Subcutaneous adipose tissue (tissue), 4 donors: ENCODE results near the gene CEP192. TPM values are rescaled to one million over a fixed set of nuclear protein-coding genes. Genes with fewer than 3 reads are reported as not detected.

ENCODE experiments used
- CTCF ChIP-seq: fragments of 450-650 bp; IDR thresholded peaks from one replicate; pipeline ENCODE4 v1.5.1; 2016; ENCODE audit warnings: low read depth, mild to moderate bottlenecking, control low read depth, antibody characterized with exemption, moderate library complexity
- total RNA-seq, 4 donors: library from RNA; depleted of rRNA; stranded (reverse); fragments of >200 nt; gene quantifications; one replicate each; pipeline ENCODE4 v1.1.0, GENCODE V29; 2016

CEP192 gene
- total RNA-seq, 4 donors from 2014 or later: 20.5 to 25.1 (median 22.4) TPM

- TF ChIP-seq CTCF: no peak
Measured at GRCh38 chr18:12958478-12958877, 32.7 kb upstream of the CEP192 start.

GRCh38 chr18:12960395-12960794 lies 30.8 kb upstream of the CEP192 start:
- TF ChIP-seq CTCF: no peak

- TF ChIP-seq CTCF: no peak
Measured at GRCh38 chr18:12960853-12961397, 30.2 kb upstream of the CEP192 start.

- no peak for TF ChIP-seq CTCF
Measured at GRCh38 chr18:12963069-12963468, 28.1 kb upstream of the CEP192 start.

- no peak for TF ChIP-seq CTCF
Measured at GRCh38 chr18:12968115-12968514, 23.0 kb upstream of the CEP192 start.

GRCh38 chr18:12968619-12969018 lies 22.5 kb upstream of the CEP192 start:
- no peak for TF ChIP-seq CTCF

- no peak for TF ChIP-seq CTCF
Measured at GRCh38 chr18:12973562-12974213, 17.5 kb upstream of the CEP192 start.
